Adrenal gland (tissue), 12 donors: ENCODE results near the gene PRKCH. TPM values are rescaled to one million over a fixed set of nuclear protein-coding genes. Genes with fewer than 3 reads are reported as not detected.

Source experiments
- DNase-seq, 7 donors: peaks; one replicate each; pipeline ENCODE4 v3.0.0-alpha.2; 2019 to 2020
- H3K27ac ChIP-seq, 5 donors: fragments of 200-600 bp; sonication (generic) in 4 of 5; 1 replicate in 3 of 5; 2 replicates in 2 of 5; pipeline versions ENCODE4 v1.5.1 to v1.8.0; 2016 to 2020; ENCODE audit warnings: mild to moderate bottlenecking in 1 of 5
- H3K27me3 ChIP-seq: fragments of 200-600 bp; 2 replicates; pipeline ENCODE4 v1.8.0; 2021
- H3K36me3 ChIP-seq, 2 donors: fragments of 200-600 bp; replicated peaks in 1 of 2; 1 replicate in 1 of 2; 2 replicates in 1 of 2; pipeline versions ENCODE4 v1.5.1 to v1.8.0; 2018 to 2022
- H3K4me1 ChIP-seq, 2 donors: fragments of 200-600 bp; replicated peaks in 1 of 2; 1 replicate in 1 of 2; 2 replicates in 1 of 2; pipeline versions ENCODE4 v1.5.1 to v1.8.0; 2018 to 2021
- H3K4me3 ChIP-seq, 4 donors: fragments of 200-600 bp; sonication (generic) in 3 of 4; one replicate each; pipeline ENCODE4 v1.5.1; 2016 to 2018
- H3K9me3 ChIP-seq, 3 donors: fragments of 200-600 bp; sonication (generic) in 1 of 3; replicated peaks in 1 of 3; 1 replicate in 2 of 3; 2 replicates in 1 of 3; pipeline versions ENCODE4 v1.5.1 to v1.8.0; 2016 to 2021
- POLR2A ChIP-seq, 2 donors: fragments of 450-650 bp; IDR thresholded peaks; one replicate each; pipeline ENCODE4 v1.6.1; 2017; ENCODE audit warnings: antibody characterized with exemption in 2 of 2, mild to moderate bottlenecking in 2 of 2, moderate library complexity in 1 of 2
- WGBS, 4 donors: extraction: QIAGEN DNeasy Blood & Tissue Kit in 2 of 4; methylation state at CpG; one replicate each; pipeline versions ENCODE4 v1.1.5 to v1.1.7; 2013 to 2017; 5-methylcytosine and 5-hydroxymethylcytosine counted together
- intact Hi-C, 2 donors: fragments of 100-400 bp; cut with DNase I; formaldehyde crosslinking; loops; one replicate each; pipeline versions ENCODE4 v1.14.1 to v1.15.0; 2022 to 2023
- polyA plus RNA-seq, 3 donors: library from polyadenylated mRNA; stranded (reverse); fragments of 200-250 nt in 2 of 3; fragments of 350-450 nt in 1 of 3; fragmentation: Illumina TruSeq in 1 of 3; extraction: RNeasy Lipid Tissue Mini Kit (QIAGEN cat#74804) in 1 of 3; gene quantifications; one replicate each; pipeline ENCODE4 v1.2.3, GENCODE V29; 2013 to 2014
- total RNA-seq, 9 donors: library from RNA; depleted of rRNA in 4 of 9; stranded (reverse); fragments of >200 nt in 4 of 9; fragments of 120-200 nt in 1 of 9; fragmentation: NEBNext Ultra II Directional in 1 of 9; extraction: Animal tissue kit (Norgen Biotek cat#: 25700) in 1 of 9; gene quantifications; one replicate each; pipeline versions ENCODE4 v1.1.0 to v1.2.4, GENCODE V29; 2013 to 2023
- TF ChIP-seq, protein P1 (sequence below), 6 experiments: fragments of 450-650 bp in 4 of 6; fragments of 200-600 bp in 2 of 6; sonication (generic) in 1 of 6; IDR thresholded peaks; 1 replicate in 5 of 6; 2 replicates in 1 of 6; pipeline versions ENCODE4 v1.5.1 to v1.8.0; 2016 to 2021; ENCODE audit warnings: antibody characterized with exemption in 6 of 6, mild to moderate bottlenecking in 2 of 6, moderate library complexity in 1 of 6
- donor health status: healthy with polysubstance abuse.
- donor health status: Bipolar disorder and iron deficiency.
- donor health status: DM: yes; HTN: yes; CAD: no.
- donor health status: DM: no; HTN: no; CAD: no.
- donor health status: DM: no; HTN: no; CAD: no.
- donor health status: DM: yes; HTN: yes; CAD: no.

PRKCH gene
- total and polyA plus RNA-seq, 12 donors, result 7.8 to 28.1 (median 17.0) TPM

DNA sequence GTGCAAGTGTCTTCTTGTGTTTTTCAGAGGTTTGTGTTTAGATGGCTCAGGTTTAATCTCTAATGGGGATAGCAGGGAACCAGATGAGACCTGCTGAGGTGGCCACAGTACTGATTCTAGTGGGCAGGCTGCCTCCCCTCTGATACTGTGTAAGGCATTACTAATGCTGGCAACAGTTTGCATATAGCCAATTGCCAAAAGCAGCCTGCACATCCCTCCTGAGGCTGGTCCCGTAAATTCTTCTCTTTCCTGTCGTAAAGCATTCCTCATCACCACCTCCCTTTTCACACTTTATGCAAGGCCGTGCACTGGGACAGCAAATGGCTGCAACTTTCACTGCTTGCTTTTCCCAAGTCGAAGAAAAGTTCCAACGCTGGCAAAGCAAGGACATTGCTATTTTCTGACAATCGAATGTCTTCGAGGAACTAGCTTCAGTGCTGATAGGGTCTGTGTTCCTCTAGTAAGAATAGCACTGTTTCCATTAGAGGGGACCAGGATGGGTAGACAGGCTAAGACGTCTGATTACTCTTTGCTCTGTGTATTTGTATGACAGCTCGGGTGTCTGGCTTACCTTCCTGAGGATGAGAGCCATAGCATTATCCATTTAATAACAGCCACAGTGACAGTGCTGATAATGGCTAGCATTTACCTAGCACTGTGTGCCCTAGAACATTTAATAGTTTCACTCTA lies 195.7 kb downstream of the PRKCH start:
- Histone ChIP-seq H3K4me3 (no peak overlapping the region), H3K4me1 (peaks cover 32 to 68% of the 10 kb centered on the region in 2 donors), H3K36me3 (no peaks in the 10 kb centered on the region), H3K9me3 (no peaks in the 10 kb centered on the region), H3K27me3 (no peaks in the 10 kb centered on the region), H3K27ac (peak overlapping the region in 3 of 5 donors; percentile 20 to 73 (median 67))
- intact Hi-C loops, result no loop called here
- DNase-seq, result peak in 4 of 7 donors; percentile 46 to 72 (median 64)
- no peak for TF ChIP-seq POLR2A (IDR thresholded peaks at IDR 0.05)
- TF ChIP-seq, protein P1, sequence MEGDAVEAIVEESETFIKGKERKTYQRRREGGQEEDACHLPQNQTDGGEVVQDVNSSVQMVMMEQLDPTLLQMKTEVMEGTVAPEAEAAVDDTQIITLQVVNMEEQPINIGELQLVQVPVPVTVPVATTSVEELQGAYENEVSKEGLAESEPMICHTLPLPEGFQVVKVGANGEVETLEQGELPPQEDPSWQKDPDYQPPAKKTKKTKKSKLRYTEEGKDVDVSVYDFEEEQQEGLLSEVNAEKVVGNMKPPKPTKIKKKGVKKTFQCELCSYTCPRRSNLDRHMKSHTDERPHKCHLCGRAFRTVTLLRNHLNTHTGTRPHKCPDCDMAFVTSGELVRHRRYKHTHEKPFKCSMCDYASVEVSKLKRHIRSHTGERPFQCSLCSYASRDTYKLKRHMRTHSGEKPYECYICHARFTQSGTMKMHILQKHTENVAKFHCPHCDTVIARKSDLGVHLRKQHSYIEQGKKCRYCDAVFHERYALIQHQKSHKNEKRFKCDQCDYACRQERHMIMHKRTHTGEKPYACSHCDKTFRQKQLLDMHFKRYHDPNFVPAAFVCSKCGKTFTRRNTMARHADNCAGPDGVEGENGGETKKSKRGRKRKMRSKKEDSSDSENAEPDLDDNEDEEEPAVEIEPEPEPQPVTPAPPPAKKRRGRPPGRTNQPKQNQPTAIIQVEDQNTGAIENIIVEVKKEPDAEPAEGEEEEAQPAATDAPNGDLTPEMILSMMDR (IDR thresholded peaks at IDR 0.05), result no peak
- WGBS, 4 donors, result 41 to 64% (median 50%) methylated on average over 9 of the region's 9 CpGs

DNA sequence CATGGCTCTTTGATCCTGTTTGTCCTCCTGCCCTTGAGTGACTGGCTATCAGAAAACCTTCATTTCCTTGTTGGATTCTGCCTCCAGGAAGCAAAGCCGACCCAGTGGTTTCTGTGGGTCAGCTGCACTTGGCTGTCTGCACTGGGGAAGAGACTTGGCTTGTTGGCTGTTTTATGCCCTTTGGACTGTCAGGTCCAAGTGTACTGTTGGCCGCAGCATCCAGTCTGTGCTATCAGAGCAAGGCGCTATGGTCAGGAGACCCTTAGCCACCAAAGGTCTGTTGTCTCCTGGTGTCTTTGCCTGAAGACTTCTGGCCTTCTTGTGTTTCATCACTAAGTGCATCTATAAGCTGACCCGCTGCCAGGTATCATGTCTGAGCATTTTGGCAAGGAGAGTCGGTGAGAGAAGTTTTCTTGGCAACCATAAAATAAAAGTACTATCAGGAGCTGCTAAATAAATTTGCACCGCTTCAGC lies 196.6 kb downstream of the PRKCH start:
- Histone ChIP-seq H3K9me3 (no peaks in the 10 kb centered on the region), H3K4me3 (no peak overlapping the region), H3K27me3 (no peaks in the 10 kb centered on the region), H3K4me1 (peaks cover 24 to 59% of the 10 kb centered on the region in 2 donors), H3K36me3 (no peaks in the 10 kb centered on the region), H3K27ac (peak overlapping the region in 3 of 5 donors; percentile 20 to 73 (median 67))
- TF ChIP-seq, protein P1 (IDR thresholded peaks at IDR 0.05), result no peak
- TF ChIP-seq POLR2A (IDR thresholded peaks at IDR 0.05), result no peak
- 48 to 70% (median 65%) methylated on average over 6 of the region's 6 CpGs for WGBS, 4 donors
- intact Hi-C loops, result no loop called here
- DNase-seq, result peak in 2 of 7 donors; percentile 39 to 44

DNA sequence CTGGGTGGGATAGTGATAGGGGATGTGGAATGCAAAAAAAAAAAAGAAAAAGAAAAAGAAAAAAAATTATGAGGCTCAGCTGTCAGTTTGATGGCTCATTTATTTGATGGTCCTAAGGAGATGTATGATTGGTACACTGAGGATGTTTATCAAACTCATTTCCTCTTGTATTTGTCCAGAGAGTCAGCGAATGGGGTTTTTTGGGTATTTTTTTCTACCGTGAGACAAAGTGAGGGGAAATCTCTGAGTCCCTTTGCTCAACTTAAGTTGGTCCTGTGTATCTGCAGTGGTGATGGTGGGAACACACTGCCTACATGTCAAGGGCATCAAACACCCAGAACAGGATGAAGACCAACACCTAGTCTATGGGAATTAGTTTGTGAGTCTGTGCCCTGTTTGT lies 197.0 kb downstream of the PRKCH start:
- WGBS, 4 donors, result 72 to 85% (median 81%) methylated on average over 2 of the region's 2 CpGs
- peaks cover 21 to 55% of the 10 kb centered on the region in 2 donors for H3K4me1 ChIP-seq
- intact Hi-C loops, result no loop called here

DNA sequence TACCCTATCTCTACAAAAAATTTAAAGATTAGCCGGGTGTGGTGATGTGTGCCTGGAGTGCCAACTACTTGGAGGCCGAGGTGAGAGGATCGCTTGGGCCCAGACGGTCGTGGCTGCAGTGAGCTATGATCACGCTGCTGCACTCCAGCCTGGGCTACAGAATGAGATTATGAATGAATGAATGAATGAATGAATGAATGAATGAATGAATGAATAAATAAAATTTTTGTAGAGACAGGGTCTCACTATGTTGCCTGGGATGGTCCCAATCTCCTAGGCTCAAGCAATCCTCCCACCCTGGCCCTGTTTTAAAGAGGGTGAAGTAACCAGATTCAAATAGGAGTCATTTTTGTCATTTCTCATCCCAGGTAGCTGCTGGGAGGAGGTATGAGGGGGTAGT lies 197.7 kb downstream of the PRKCH start:
- Histone ChIP-seq H3K4me3 (no peak overlapping the region), H3K4me1 (peaks cover 24 to 54% of the 10 kb centered on the region in 2 donors), H3K27me3 (no peaks in the 10 kb centered on the region), H3K36me3 (no peaks in the 10 kb centered on the region), H3K9me3 (no peaks in the 10 kb centered on the region), H3K27ac (no peak overlapping the region)
- WGBS, 4 donors, result 92 to 100% (median 98%) methylated on average over 6 of the region's 6 CpGs
- intact Hi-C loops, result no loop called here
- TF ChIP-seq, protein P1 (IDR thresholded peaks at IDR 0.05), result no peak
- TF ChIP-seq POLR2A (IDR thresholded peaks at IDR 0.05), result no peak
- no peak for DNase-seq

More for the DNA sequence above, 197.0 kb downstream of the PRKCH start:
- Histone ChIP-seq H3K36me3 (no peaks in the 10 kb centered on the region), H3K9me3 (no peaks in the 10 kb centered on the region), H3K27ac (peak overlapping the region in 1 of 5 donors; percentile 67), H3K27me3 (no peaks in the 10 kb centered on the region), H3K4me3 (no peak overlapping the region)
- TF ChIP-seq, protein P1 (IDR thresholded peaks at IDR 0.05), result no peak
- TF ChIP-seq POLR2A (IDR thresholded peaks at IDR 0.05), result no peak
- no peak for DNase-seq
